ENCODE results near the gene ULBP1.
"Not testable (repeated sequence)": the region's sequence is repeated elsewhere in the genome, so short reads cannot be mapped to it uniquely, and the experiment has no call there.

ULBP1 gene

DNA sequence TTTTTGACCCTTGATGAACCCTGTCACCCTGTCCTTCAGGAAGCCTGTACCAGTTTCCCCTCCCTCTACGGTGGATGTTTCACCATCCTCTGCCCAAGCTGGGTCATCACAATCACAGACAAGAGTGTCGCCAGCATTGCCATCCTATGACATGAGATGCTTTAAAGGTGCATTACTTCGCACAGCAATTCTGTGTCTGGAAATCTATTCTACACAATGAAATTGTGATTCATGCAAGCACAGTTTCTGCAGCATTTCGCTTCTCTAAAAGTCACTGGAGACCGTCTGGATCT, 24.4 kb upstream of the ULBP1 start:
- in situ Hi-C loops (cut with MboI; ENCODE audit: low sequenced_read_pairs, unreplicated experiment): loop anchor here (5.0 kb wide), 1 partner anchor 68 kb away; no protein-coding TSS in a partner anchor
- TF ChIP-seq, protein P1, sequence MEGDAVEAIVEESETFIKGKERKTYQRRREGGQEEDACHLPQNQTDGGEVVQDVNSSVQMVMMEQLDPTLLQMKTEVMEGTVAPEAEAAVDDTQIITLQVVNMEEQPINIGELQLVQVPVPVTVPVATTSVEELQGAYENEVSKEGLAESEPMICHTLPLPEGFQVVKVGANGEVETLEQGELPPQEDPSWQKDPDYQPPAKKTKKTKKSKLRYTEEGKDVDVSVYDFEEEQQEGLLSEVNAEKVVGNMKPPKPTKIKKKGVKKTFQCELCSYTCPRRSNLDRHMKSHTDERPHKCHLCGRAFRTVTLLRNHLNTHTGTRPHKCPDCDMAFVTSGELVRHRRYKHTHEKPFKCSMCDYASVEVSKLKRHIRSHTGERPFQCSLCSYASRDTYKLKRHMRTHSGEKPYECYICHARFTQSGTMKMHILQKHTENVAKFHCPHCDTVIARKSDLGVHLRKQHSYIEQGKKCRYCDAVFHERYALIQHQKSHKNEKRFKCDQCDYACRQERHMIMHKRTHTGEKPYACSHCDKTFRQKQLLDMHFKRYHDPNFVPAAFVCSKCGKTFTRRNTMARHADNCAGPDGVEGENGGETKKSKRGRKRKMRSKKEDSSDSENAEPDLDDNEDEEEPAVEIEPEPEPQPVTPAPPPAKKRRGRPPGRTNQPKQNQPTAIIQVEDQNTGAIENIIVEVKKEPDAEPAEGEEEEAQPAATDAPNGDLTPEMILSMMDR (IDR thresholded peaks at IDR 0.05; ENCODE audit: borderline replicate concordance, control extremely low read depth, extremely low read depth, insufficient read depth, missing control alignments): no peak
- no peak for DNase-seq (ENCODE audit: low spot score)

DNA sequence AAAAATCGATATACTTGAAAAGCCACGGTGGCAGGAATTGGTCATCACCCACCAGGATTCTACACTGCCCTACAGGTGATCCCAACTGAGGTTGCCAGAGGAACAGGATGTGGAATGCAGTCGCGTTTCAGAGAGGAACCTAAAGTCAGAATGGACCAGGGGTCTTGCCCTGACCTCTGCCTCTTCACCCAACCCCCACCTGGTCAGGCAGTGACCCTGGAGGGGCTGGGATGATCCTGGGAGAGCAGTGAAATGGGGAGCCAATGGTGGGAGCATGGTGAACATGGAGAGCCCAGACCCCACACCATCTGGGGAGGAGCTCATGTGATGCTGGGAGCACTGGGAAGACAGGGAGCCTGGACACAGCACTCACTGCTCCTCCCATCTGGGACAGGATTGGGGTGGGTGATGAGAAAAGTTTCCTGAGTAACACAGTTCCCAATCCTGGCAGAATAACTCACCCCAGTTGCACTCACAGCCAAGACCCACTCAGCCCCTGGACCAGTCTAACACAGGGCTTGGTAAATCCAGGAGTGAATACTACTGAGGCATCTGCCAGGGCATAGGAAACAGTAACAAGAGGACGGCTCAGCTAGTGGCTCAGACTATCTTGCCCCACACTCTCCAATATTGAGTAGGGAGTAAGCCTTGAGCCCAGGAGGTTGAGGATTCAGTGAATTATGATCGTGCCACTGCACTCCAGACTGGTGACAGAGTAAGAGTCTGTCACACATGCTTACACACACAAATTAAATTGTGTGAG, 23.7 kb upstream of the ULBP1 start:
- no peak for DNase-seq (ENCODE audit: low spot score)
- TF ChIP-seq, protein P1 (IDR thresholded peaks at IDR 0.05; ENCODE audit: borderline replicate concordance, control extremely low read depth, extremely low read depth, insufficient read depth, missing control alignments): no peak

DNA sequence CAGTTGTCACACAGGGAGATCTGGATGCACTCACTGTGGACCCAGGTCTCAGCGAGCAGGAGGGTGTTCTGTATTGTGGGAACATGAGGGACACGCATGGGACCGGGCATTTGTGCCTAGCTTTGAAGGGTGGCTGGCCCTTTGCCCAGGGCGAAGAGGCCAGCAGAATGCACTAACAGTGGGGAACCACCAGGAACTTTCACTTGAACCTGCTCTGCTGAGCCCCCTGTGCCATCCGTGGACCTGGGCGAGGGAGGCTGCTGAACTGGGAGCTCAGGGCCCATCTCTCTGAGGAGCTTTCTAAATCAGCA, 23.1 kb upstream of the ULBP1 start:
- DNase-seq (ENCODE audit: low spot score): no peak
- TF ChIP-seq, protein P1 (IDR thresholded peaks at IDR 0.05; ENCODE audit: borderline replicate concordance, control extremely low read depth, extremely low read depth, insufficient read depth, missing control alignments): no peak
- in situ Hi-C loops (cut with MboI; ENCODE audit: low sequenced_read_pairs, unreplicated experiment): no loop called here

More for the DNA sequence above, 23.7 kb upstream of the ULBP1 start:
- in situ Hi-C loops (cut with MboI; ENCODE audit: low sequenced_read_pairs, unreplicated experiment): loop anchor here (5.0 kb wide), 1 partner anchor 67 kb away; no protein-coding TSS in a partner anchor

DNA sequence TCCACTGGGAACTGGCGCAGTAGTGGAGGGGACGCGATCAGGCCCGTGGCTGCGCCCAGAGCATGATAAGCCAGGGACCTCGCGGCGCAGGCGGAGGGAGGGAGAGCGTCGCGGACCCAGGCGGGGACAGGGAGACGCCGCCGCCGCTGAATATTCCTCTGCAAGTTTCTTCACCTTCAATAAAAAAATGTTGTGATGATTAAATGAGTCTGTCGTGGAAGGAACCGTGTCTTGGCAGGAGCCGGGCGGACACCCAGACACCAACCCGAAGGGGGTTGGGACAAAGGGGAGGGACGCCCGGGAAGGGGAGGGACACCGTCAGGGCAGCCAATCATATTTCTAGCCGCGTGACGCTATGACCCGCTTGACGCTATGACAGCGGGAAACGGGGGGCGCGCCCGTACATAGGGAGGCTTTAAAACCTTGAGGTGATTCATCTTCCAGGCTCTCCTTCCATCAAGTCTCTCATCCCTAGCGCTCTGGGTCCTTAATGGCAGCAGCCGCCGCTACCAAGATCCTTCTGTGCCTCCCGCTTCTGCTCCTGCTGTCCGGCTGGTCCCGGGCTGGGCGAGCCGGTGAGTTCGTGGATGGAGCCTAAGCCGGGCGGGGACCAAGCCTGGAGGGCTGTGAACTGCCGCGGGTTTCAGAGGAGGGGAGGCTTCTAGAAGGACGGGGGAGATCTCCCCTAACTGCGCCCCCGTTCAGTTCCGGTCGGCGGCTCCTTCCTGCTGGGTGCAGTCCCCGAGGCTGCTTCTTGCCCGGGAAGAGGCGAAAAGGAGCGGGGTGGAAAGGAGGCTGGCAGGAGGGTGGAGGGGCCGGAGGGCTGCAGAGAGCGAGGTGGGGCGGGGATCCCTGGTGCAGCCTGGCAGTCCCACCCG, 21.9 kb upstream of the ULBP1 start, which contains the start of gene ULBP2:
ULBP2 (plus strand) TSS at position 432 of the 878 bp plus-strand sequence; CDS start at position 491, 59 bp downstream.
- TF ChIP-seq, protein P1 (IDR thresholded peaks at IDR 0.05; ENCODE audit: borderline replicate concordance, control extremely low read depth, extremely low read depth, insufficient read depth, missing control alignments): no peak
- peak; percentile 85 for DNase-seq (ENCODE audit: low spot score)
- in situ Hi-C loops (cut with MboI; ENCODE audit: low sequenced_read_pairs, unreplicated experiment): no loop called here

DNA sequence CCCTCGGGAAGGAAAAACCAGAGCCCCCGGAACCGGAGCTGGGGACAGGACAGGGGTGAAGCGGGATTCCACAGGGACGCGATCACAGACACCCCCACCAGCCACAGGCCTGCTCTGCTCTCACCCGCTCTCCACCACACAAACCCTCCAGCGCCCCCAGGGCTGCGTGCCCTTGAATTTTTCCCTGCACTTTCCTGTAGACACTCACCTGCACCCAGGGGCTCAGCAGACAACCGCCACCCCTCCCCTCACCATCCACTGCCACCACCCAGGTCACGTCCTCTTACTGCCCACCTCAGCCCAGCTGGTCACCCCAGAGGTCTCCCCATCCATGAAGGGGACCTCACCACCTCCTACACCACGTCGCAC, 21.3 kb upstream of the ULBP1 start:
- in situ Hi-C loops (cut with MboI; ENCODE audit: low sequenced_read_pairs, unreplicated experiment): no loop called here
- DNase-seq (ENCODE audit: low spot score): no peak
- TF ChIP-seq, protein P1 (IDR thresholded peaks at IDR 0.05; ENCODE audit: borderline replicate concordance, control extremely low read depth, extremely low read depth, insufficient read depth, missing control alignments): no peak

DNA sequence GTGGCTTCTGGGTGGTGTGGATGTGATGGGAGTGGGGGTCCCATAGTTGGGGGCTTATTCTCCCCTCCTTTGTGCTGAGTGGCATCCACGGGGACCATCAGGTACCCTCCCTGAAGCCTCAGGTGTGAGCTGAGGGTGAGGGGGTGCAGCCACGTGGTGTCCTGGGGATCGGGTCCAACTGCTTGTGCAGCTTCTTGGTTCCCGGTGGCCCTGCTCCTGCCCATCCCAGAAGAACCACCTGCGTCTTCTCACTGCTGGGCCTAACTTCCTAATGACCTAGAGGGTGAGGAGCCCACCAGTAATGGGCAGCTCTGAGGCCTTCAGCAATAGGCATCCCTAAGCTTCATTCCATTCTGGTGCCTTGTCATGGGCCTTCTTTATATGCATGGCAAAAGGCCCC, 20.4 kb upstream of the ULBP1 start:
- DNase-seq (ENCODE audit: low spot score); in situ Hi-C loops (cut with MboI; ENCODE audit: low sequenced_read_pairs, unreplicated experiment): not testable (repeated sequence)

GRCh38 chr6:149945276-149945675, 18.5 kb upstream of the ULBP1 start:
- DNase-seq (ENCODE audit: low spot score); in situ Hi-C loops (cut with MboI; ENCODE audit: low sequenced_read_pairs, unreplicated experiment): not testable (repeated sequence)

GRCh38 chr6:149946631-149947030, 17.1 kb upstream of the ULBP1 start:
- DNase-seq (ENCODE audit: low spot score); in situ Hi-C loops (cut with MboI; ENCODE audit: low sequenced_read_pairs, unreplicated experiment): not testable (repeated sequence)

- DNase-seq (ENCODE audit: low spot score); in situ Hi-C loops (cut with MboI; ENCODE audit: low sequenced_read_pairs, unreplicated experiment): not testable (repeated sequence)
Measured at GRCh38 chr6:149947533-149947932, 16.2 kb upstream of the ULBP1 start.

All from GM13976 (cell line).